WTC11 (cell line): ENCODE results near the gene OR5AU1. TPM values are rescaled to one million over a fixed set of nuclear protein-coding genes. Genes with fewer than 3 reads are reported as not detected.

Source experiments
- ATAC-seq: fragments of 200-7000 bp; cut with Tn5 transposase; 2 replicates; pipeline ENCODE4 v1.10.0; 2021; ENCODE audit warnings: mild to moderate bottlenecking, moderate library complexity
- CTCF ChIA-PET: fragments of 300-600 bp; sonication (Branson Sonifier 250); formaldehyde crosslinking; loops from one replicate; lab custom pipeline; 2021; ENCODE audit warnings: antibody characterized with exemption; lab: Charles Lee
- POLR2A ChIA-PET: fragments of 350-600 bp; sonication (Branson Sonifier 250); formaldehyde crosslinking; loops from one replicate; lab custom pipeline; 2021; ENCODE audit warnings: antibody characterized with exemption; lab: Charles Lee
- DNase-seq: peaks from one replicate; pipeline ENCODE4 v3.0.0; 2021; ENCODE audit warnings: low spot score
- H3K27ac Mint-ChIP-seq: 2 replicates; pipeline ENCODE4 v1.8.0; 2021; ENCODE audit warnings: mixed read lengths
- H3K27me3 Mint-ChIP-seq: 2 replicates; pipeline ENCODE4 v1.8.0; 2021; ENCODE audit warnings: low read depth, mild to moderate bottlenecking, moderate library complexity, mixed read lengths
- H3K36me3 Mint-ChIP-seq: 2 replicates; pipeline ENCODE4 v1.8.0; 2021; ENCODE audit warnings: mixed read lengths
- H3K4me1 Mint-ChIP-seq: 2 replicates; pipeline ENCODE4 v1.8.0; 2022; ENCODE audit warnings: mixed read lengths
- H3K4me3 Mint-ChIP-seq: 2 replicates; pipeline ENCODE4 v1.8.0; 2021; ENCODE audit warnings: mild to moderate bottlenecking, moderate library complexity, mixed read lengths
- H3K9me3 Mint-ChIP-seq: 2 replicates; pipeline ENCODE4 v1.8.0; 2021; ENCODE audit warnings: mixed read lengths
- NR1H2 ChIP-seq: sonication (generic); formaldehyde crosslinking; IDR thresholded peaks from 2 replicates; pipeline ENCODE4 v1.9.0; 2021; ENCODE audit warnings: mild to moderate bottlenecking, moderate library complexity, missing genetic modification reagents
- total RNA-seq: library from RNA; stranded (reverse); gene quantifications from 3 replicates; pipeline ENCODE4 v1.2.3, GENCODE V29; 2021

OR5AU1 gene
- total RNA-seq, 1 experiment from 2014 or later, result not detected

- DNase-seq, result no peak
- no peak for TF ChIP-seq NR1H2
- TF ChIP-seq, all 79 proteins: peak for 0
- Mint-ChIP-seq H3K4me1 (peaks cover 72% of the 10 kb centered on the region), H3K27me3 (no peaks in the 10 kb centered on the region), H3K9me3 (no peaks in the 10 kb centered on the region), H3K36me3 (no peaks in the 10 kb centered on the region), H3K27ac (peak overlapping the region; percentile 87; the same call in 1 of the 2 replicates), H3K4me3 (peak overlapping the region; percentile 93)
- ATAC-seq, result no peak
- CTCF ChIA-PET, result interaction anchor here (0.8 to 8.6 kb wide), 23 partner anchors 10 to 570 kb away, joined by 3 to 321 read pairs (median 5); partner anchors contain the start of genes ARHGEF40 and NDRG2
- POLR2A ChIA-PET, result interaction anchor here (0.6 to 3.9 kb wide), 6 partner anchors 11 to 36 kb away, joined by 3 to 40 read pairs (median 6); partner anchors contain the start of gene ARHGEF40
Measured at GRCh38 chr14:21105095-21105494, 50.8 kb downstream of the OR5AU1 start.

Other genes with a start within 250 kb of the OR5AU1 start
- gene RNASE2, start 200.6 kb downstream of the OR5AU1 start, total RNA-seq, result not detected in 3 replicates
- gene METTL17, start 166.1 kb downstream of the OR5AU1 start, total RNA-seq, result 79.5 to 98.1 TPM (median 90.8 TPM) in 3 replicates
- gene SLC39A2, start 156.8 kb downstream of the OR5AU1 start, total RNA-seq, result 0.14 TPM in 1 of 3 replicates, not detected in the others
- gene NDRG2, start 131.0 kb downstream of the OR5AU1 start, total RNA-seq, result 28.5 to 32.2 TPM (median 30.1 TPM) in 3 replicates
- 0.35 to 0.60 TPM in 2 of 3 replicates, not detected in the other for gene TPPP2, start 125.8 kb downstream of the OR5AU1 start, total RNA-seq
- not detected in 3 replicates for gene RNASE13, start 121.3 kb downstream of the OR5AU1 start, total RNA-seq
- not detected in 3 replicates for gene RNASE7, start 113.7 kb downstream of the OR5AU1 start, total RNA-seq
- not detected in 3 replicates for gene RNASE8, start 98.2 kb downstream of the OR5AU1 start, total RNA-seq
- 58.6 to 74.2 TPM (median 58.8 TPM) in 3 replicates for gene ARHGEF40, start 85.8 kb downstream of the OR5AU1 start, total RNA-seq
- gene ZNF219, start 57.4 kb downstream of the OR5AU1 start, total RNA-seq, result 149 to 154 TPM (median 149 TPM) in 3 replicates
- gene TMEM253, start 55.0 kb downstream of the OR5AU1 start, total RNA-seq, result 1.7 to 2.2 TPM (median 1.9 TPM) in 3 replicates
- gene HNRNPC, start 113.4 kb upstream of the OR5AU1 start, total RNA-seq, result 982 to 1,062 TPM (median 1,056 TPM) in 3 replicates
- gene RPGRIP1, start 124.0 kb upstream of the OR5AU1 start, total RNA-seq, result 0.41 to 0.71 TPM (median 0.50 TPM) in 3 replicates
- gene SUPT16H, start 228.0 kb upstream of the OR5AU1 start, total RNA-seq, result 153 to 178 TPM (median 157 TPM) in 3 replicates